Spleen (tissue), 11 donors: ENCODE results near the gene PTPN4. TPM values are rescaled to one million over a fixed set of nuclear protein-coding genes. Genes with fewer than 3 reads are reported as not detected.

Experiments used
- DNase-seq: peaks from one replicate; pipeline ENCODE4 v3.0.0-alpha.2; 2020
- H3K27ac ChIP-seq, 8 donors: fragments of 200-600 bp; sonication (generic) in 7 of 8; 1 replicate in 4 of 8; 2 replicates in 4 of 8; pipeline versions ENCODE4 v1.5.0 to v1.8.0; 2016 to 2021; ENCODE audit warnings: inconsistent platforms in 4 of 8, mild to moderate bottlenecking in 4 of 8, moderate library complexity in 1 of 8
- H3K27me3 ChIP-seq, 7 donors: fragments of 200-600 bp; sonication (generic) in 6 of 7; replicated peaks in 1 of 7; 1 replicate in 4 of 7; 2 replicates in 3 of 7; pipeline versions ENCODE4 v1.5.0 to v1.8.0; 2016 to 2021; ENCODE audit warnings: inconsistent platforms in 3 of 7, mild to moderate bottlenecking in 1 of 7
- H3K36me3 ChIP-seq, 6 donors: fragments of 200-600 bp; sonication (generic) in 5 of 6; 1 replicate in 4 of 6; 2 replicates in 2 of 6; pipeline versions ENCODE4 v1.5.0 to v1.8.0; 2016 to 2021; ENCODE audit warnings: inconsistent platforms in 2 of 6
- H3K4me1 ChIP-seq, 6 donors: fragments of 200-600 bp; sonication (generic) in 5 of 6; 1 replicate in 3 of 6; 2 replicates in 3 of 6; pipeline versions ENCODE4 v1.5.0 to v1.8.0; 2016 to 2021; ENCODE audit warnings: inconsistent platforms in 3 of 6
- H3K4me3 ChIP-seq, 8 donors: fragments of 200-600 bp; sonication (generic) in 7 of 8; 1 replicate in 4 of 8; 2 replicates in 4 of 8; pipeline versions ENCODE4 v1.5.0 to v1.8.0; 2016 to 2021; ENCODE audit warnings: inconsistent platforms in 4 of 8, mild to moderate bottlenecking in 4 of 8, moderate library complexity in 2 of 8
- H3K9me3 ChIP-seq, 8 donors: fragments of 200-600 bp; sonication (generic) in 7 of 8; 1 replicate in 4 of 8; 2 replicates in 4 of 8; pipeline versions ENCODE4 v1.5.0 to v1.8.0; 2016 to 2021; ENCODE audit warnings: inconsistent platforms in 4 of 8
- CTCF ChIP-seq, 11 experiments: fragments of 200-600 bp in 7 of 11; fragments of 450-650 bp in 4 of 11; sonication (generic) in 4 of 11; IDR thresholded peaks in 8 of 11; conservative IDR thresholded peaks in 3 of 11; 1 replicate in 7 of 11; 2 replicates in 4 of 11; pipeline versions ENCODE4 v1.4.0 to v1.8.0; 2016 to 2021; ENCODE audit warnings: antibody characterized with exemption in 11 of 11, inconsistent platforms in 4 of 11, mild to moderate bottlenecking in 1 of 11
- POLR2A ChIP-seq, 3 donors: fragments of 450-650 bp; IDR thresholded peaks; one replicate each; pipeline ENCODE4 v1.5.1; 2017; ENCODE audit warnings: antibody characterized with exemption in 3 of 3, mild to moderate bottlenecking in 1 of 3
- POLR2AphosphoS5 ChIP-seq, 3 donors: sonication (generic); formaldehyde crosslinking; IDR thresholded peaks; one replicate each; pipeline ENCODE4 v1.5.1; 2017; ENCODE audit warnings: antibody characterized with exemption in 3 of 3
- WGBS, 5 donors: extraction: QIAGEN DNeasy Blood & Tissue Kit in 3 of 5; methylation state at CpG; one replicate each; pipeline versions ENCODE4 v1.1.5 to v1.1.7; 2013 to 2018; 5-methylcytosine and 5-hydroxymethylcytosine counted together
- intact Hi-C: fragments of 100-400 bp; cut with DNase I; formaldehyde crosslinking; loops from one replicate; pipeline ENCODE4 v1.15.0; 2023; ENCODE audit warnings: low total_unique reads
- polyA plus RNA-seq, 3 donors: library from polyadenylated mRNA; stranded (reverse); fragments of 200-250 nt; gene quantifications; one replicate each; pipeline ENCODE4 v1.2.1, GENCODE V29; 2013
- total RNA-seq, 7 donors: library from RNA; depleted of rRNA in 3 of 7; stranded (reverse); fragments of >200 nt in 3 of 7; fragmentation: NEBNext Ultra II Directional in 4 of 7; extraction: Animal tissue kit (Norgen Biotek cat#: 25700) in 4 of 7; gene quantifications; one replicate each; pipeline versions ENCODE4 v1.1.0 to v1.2.1, GENCODE V29; 2016 to 2021
- donor health status: healthy with polysubstance abuse.
- donor health status: DM: no; HTN: no; CAD: no; lungs with moderate emphysema.
- donor health status: DM: no; HTN: no; CAD: no.
- donor health status: Bipolar disorder and iron deficiency.
- donor health status: healthy.
- donor health status: DM: no; HTN: no; CAD: no.
- donor health status: DM: yes; HTN: yes; CAD: no.

The PTPN4 gene
- total and polyA plus RNA-seq, 10 donors = 2.4 to 50.9 (median 37.1) TPM

- Histone ChIP-seq H3K4me3 (no peak overlapping the region), H3K27me3 (no peaks in the 10 kb centered on the region), H3K9me3 (peaks cover 0 to 17% (median 9%) of the 10 kb centered on the region in 8 donors), H3K36me3 (peaks cover 0 to 26% (median 4%) of the 10 kb centered on the region in 6 donors), H3K4me1 (peaks cover 0 to 10% (median 2%) of the 10 kb centered on the region in 6 donors), H3K27ac (no peak overlapping the region)
- DNase-seq = no peak
- no peak for TF ChIP-seq CTCF (IDR thresholded peaks at IDR 0.05 in 8 of 11, conservative IDR thresholded peaks at IDR 0.05 in 3 of 11)
- intact Hi-C loops = no loop called here
These were observed 54.5 kb downstream of the PTPN4 start for GRCh38 chr2:119814216-119814615.

- H3K36me3 ChIP-seq = peaks cover 0 to 7% (median 0%) of the 10 kb centered on the region in 6 donors
- no peaks in the 10 kb centered on the region for H3K27me3 ChIP-seq
- intact Hi-C loops = no loop called here
- no peak for DNase-seq
- H3K9me3 ChIP-seq = peaks cover 0 to 17% (median 9%) of the 10 kb centered on the region in 8 donors
- peaks cover 0 to 6% (median 0%) of the 10 kb centered on the region in 6 donors for H3K4me1 ChIP-seq
- WGBS, 5 donors = 95 to 100% (median 97%) methylated on average over 2 of the region's 2 CpGs
- no peak overlapping the region for H3K27ac ChIP-seq
- TF ChIP-seq CTCF (IDR thresholded peaks at IDR 0.05 in 8 of 11, conservative IDR thresholded peaks at IDR 0.05 in 3 of 11) = no peak
- TF ChIP-seq POLR2AphosphoS5 (IDR thresholded peaks at IDR 0.05) = no peak
- no peak for TF ChIP-seq POLR2A (IDR thresholded peaks at IDR 0.05)
- no peak overlapping the region for H3K4me3 ChIP-seq
These were observed 59.1 kb downstream of the PTPN4 start for GRCh38 chr2:119818792-119819191.

GRCh38 chr2:119819846-119820245, 60.1 kb downstream of the PTPN4 start:
- no peak overlapping the region for H3K27ac ChIP-seq
- no peak overlapping the region for H3K4me3 ChIP-seq
- DNase-seq = no peak
- peaks cover 0 to 14% (median 0%) of the 10 kb centered on the region in 6 donors for H3K4me1 ChIP-seq
- H3K9me3 ChIP-seq = peaks cover 0 to 17% (median 9%) of the 10 kb centered on the region in 8 donors
- no peaks in the 10 kb centered on the region for H3K27me3 ChIP-seq
- peaks cover 0 to 7% (median 0%) of the 10 kb centered on the region in 6 donors for H3K36me3 ChIP-seq
- 86 to 95% (median 91%) methylated on average over 6 of the region's 6 CpGs for WGBS, 5 donors
- intact Hi-C loops = loop anchor here (5.0 kb wide), 1 partner anchor 118 kb away; no protein-coding TSS in a partner anchor
- TF ChIP-seq POLR2AphosphoS5 (IDR thresholded peaks at IDR 0.05) (no peak), POLR2A (IDR thresholded peaks at IDR 0.05) (no peak), CTCF (IDR thresholded peaks at IDR 0.05 in 8 of 11, conservative IDR thresholded peaks at IDR 0.05 in 3 of 11) (no peak)

- no peak for DNase-seq
- Histone ChIP-seq H3K4me1 (peaks cover 0 to 14% (median 0%) of the 10 kb centered on the region in 6 donors), H3K36me3 (peaks cover 0 to 7% (median 0%) of the 10 kb centered on the region in 6 donors), H3K4me3 (no peak overlapping the region), H3K9me3 (peaks cover 0 to 17% (median 9%) of the 10 kb centered on the region in 8 donors), H3K27ac (no peak overlapping the region), H3K27me3 (no peaks in the 10 kb centered on the region)
- TF ChIP-seq POLR2AphosphoS5 (IDR thresholded peaks at IDR 0.05) (no peak), POLR2A (IDR thresholded peaks at IDR 0.05) (no peak), CTCF (IDR thresholded peaks at IDR 0.05 in 8 of 11, conservative IDR thresholded peaks at IDR 0.05 in 3 of 11) (no peak)
- intact Hi-C loops = loop anchor here (5.0 kb wide), 1 partner anchor 118 kb away; no protein-coding TSS in a partner anchor
These were observed 60.6 kb downstream of the PTPN4 start for GRCh38 chr2:119820275-119820674.
